HG03571 (cell line): ENCODE results near the gene PGK2.

Source experiments
- ATAC-seq: cut with Tn5 transposase; IDR thresholded peaks from one replicate; pipeline ENCODE4 v1.9.1; 2021; ENCODE audit not compliant: unreplicated experiment

PGK2 gene

DNA sequence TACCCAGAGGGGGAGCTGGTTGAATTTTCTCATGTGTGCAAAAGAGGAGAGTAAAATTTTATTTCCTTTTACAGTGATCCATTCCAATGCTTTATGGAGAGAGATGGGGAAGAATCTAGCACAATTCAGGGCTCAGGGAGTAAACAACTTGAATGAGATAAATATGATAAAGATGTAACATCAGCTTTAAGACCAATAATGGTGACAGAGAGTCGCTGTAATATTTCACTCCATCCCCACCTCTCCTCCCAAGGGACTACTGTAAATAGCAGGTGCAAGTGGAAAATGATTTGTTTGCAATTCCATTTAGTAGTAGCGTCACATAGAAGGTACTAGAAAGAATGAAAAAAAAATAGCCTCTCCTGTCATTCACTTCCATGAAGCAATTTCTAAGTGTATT lies 47.7 kb downstream of the PGK2 start:
- ATAC-seq, result no peak

DNA sequence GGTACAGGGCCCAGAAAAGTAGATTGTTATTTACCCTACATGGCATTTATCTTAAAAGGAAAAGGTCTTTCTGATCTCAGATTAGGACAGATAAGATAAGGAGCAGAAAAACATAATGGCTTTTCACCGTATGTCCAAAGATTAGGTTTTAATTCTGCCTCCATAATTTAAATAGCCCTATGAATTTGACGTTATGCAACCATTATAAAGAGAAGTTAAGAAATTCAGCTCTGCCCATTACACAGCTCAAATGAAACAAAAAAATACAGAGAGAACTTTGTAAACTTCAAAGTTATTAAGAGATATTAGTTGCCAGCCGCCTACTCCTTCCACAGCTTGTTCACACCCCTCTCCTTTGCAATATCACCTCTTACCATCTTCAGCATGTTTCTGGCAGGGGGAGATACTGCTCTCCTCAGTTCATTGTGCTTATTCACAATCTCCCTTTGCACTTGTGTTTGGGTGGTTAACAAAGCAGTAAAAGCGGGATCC lies 51.0 kb downstream of the PGK2 start:
- ATAC-seq, result no peak
